22Rv1 (cell line): Measurements from ENCODE around the gene SLC9B1.
"Not testable (repeated sequence)": the region's sequence is repeated elsewhere in the genome, so short reads cannot be mapped to it uniquely, and the experiment has no call there.

Experiments used
- ZFX ChIP-seq: fragments of 450-650 bp; IDR thresholded peaks from 2 replicates; pipeline ENCODE4 v1.6.1; 2017; ENCODE audit warnings: antibody characterized with exemption, borderline replicate concordance
- TF ChIP-seq, protein P1 (sequence below): fragments of 450-650 bp; IDR thresholded peaks from 2 replicates; pipeline ENCODE4 v1.5.1; 2017; ENCODE audit warnings: mild to moderate bottlenecking

DNA sequence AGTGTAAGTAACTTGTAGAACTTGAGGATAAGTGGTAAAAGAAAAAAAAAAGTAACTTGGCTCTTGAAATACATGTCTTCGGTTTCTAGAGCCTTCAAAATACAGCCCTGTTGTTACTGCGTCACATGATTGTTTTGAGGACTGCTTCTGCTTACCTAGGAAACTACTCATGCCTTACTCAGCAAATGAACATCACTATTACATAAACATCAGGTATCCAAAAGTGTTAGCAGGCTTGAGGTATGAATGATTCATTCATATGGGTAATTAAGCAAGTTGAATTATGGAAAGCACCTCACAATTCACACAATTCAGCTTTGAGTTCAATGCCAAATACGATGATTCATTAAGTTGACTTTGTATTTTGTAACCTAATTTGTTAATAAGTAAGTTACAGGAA, 129.6 kb downstream of the SLC9B1 start:
- TF ChIP-seq, protein P1, sequence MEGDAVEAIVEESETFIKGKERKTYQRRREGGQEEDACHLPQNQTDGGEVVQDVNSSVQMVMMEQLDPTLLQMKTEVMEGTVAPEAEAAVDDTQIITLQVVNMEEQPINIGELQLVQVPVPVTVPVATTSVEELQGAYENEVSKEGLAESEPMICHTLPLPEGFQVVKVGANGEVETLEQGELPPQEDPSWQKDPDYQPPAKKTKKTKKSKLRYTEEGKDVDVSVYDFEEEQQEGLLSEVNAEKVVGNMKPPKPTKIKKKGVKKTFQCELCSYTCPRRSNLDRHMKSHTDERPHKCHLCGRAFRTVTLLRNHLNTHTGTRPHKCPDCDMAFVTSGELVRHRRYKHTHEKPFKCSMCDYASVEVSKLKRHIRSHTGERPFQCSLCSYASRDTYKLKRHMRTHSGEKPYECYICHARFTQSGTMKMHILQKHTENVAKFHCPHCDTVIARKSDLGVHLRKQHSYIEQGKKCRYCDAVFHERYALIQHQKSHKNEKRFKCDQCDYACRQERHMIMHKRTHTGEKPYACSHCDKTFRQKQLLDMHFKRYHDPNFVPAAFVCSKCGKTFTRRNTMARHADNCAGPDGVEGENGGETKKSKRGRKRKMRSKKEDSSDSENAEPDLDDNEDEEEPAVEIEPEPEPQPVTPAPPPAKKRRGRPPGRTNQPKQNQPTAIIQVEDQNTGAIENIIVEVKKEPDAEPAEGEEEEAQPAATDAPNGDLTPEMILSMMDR, result not testable (repeated sequence)
- not testable (repeated sequence) for TF ChIP-seq ZFX
